Ectodermal cell (in vitro differentiated cells): Measurements from ENCODE around the gene GLT1D1.

Experiments used
- H3K27ac ChIP-seq: 2 replicates; pipeline ENCODE4 v1.7.0; 2013; ENCODE audit warnings: mild to moderate bottlenecking, low read depth, low read length; ENCODE audit not compliant: insufficient read depth, poor library complexity, severe bottlenecking
- H3K27me3 ChIP-seq: 2 replicates; pipeline ENCODE4 v1.7.0; 2013; ENCODE audit warnings: mild to moderate bottlenecking, low read length; ENCODE audit not compliant: insufficient read depth, control insufficient read depth, poor library complexity, severe bottlenecking
- H3K36me3 ChIP-seq: one replicate; pipeline ENCODE4 v1.7.0; 2013; ENCODE audit warnings: low read length; ENCODE audit not compliant: control insufficient read depth, insufficient read depth
- H3K4me1 ChIP-seq: one replicate; pipeline ENCODE4 v1.7.0; 2013; ENCODE audit warnings: low read length; ENCODE audit not compliant: control insufficient read depth, insufficient read depth
- H3K4me3 ChIP-seq: 2 replicates; pipeline ENCODE4 v1.7.0; 2013; ENCODE audit warnings: low read depth, low read length, control low read depth; ENCODE audit not compliant: insufficient read depth
- H3K9me3 ChIP-seq: 2 replicates; pipeline ENCODE4 v1.7.0; 2013; ENCODE audit warnings: mild to moderate bottlenecking, low read length, moderate library complexity; ENCODE audit not compliant: control insufficient read depth
- WGBS, 2 experiments: methylation state at CpG; one replicate each; pipeline ENCODE4 v1.1.7; 2013; ENCODE audit warnings: missing lambda C conversion rate in 2 of 2; 5-methylcytosine and 5-hydroxymethylcytosine counted together

Gene GLT1D1

GRCh38 chr12:128933926-128934325, 80.6 kb downstream of the GLT1D1 start:
- WGBS, 2 experiments = 93 to 95% methylated on average over 7 of the region's 7 CpGs
- no peak overlapping the region for H3K4me3 ChIP-seq
- no peak overlapping the region for H3K27ac ChIP-seq
- H3K9me3 ChIP-seq = no peaks in the 10 kb centered on the region
- H3K36me3 ChIP-seq = no peaks in the 10 kb centered on the region
- no peaks in the 10 kb centered on the region for H3K27me3 ChIP-seq
- H3K4me1 ChIP-seq = no peaks in the 10 kb centered on the region

DNA sequence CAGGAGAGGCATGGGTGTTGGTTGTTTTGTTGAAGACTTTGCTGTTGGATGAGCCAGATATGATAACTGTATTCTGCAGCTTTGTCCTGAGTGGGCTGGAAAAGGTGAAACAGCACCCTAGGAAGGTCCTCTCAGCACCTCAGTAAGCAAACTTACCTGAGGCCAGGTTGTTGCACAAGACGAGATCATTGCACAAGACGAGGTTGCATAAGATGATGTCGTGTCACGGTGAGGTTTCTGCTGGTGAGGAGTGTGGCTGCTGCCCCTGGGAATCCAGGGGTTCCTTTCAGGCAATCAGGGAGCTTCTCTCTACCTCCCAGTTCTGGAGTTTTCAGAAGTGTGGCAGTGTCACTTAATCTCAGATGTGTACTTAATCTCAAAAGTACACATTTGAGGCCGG, 85.6 kb downstream of the GLT1D1 start:
- Histone ChIP-seq H3K36me3 (no peaks in the 10 kb centered on the region), H3K27me3 (no peaks in the 10 kb centered on the region), H3K4me1 (no peaks in the 10 kb centered on the region), H3K4me3 (no peak overlapping the region), H3K9me3 (no peaks in the 10 kb centered on the region), H3K27ac (no peak overlapping the region)
- WGBS, 2 experiments = 93 to 97% methylated on average over 5 of the region's 5 CpGs

- Histone ChIP-seq H3K4me3 (no peak overlapping the region), H3K4me1 (no peaks in the 10 kb centered on the region)
Measured at GRCh38 chr12:128940090-128940888, 87.0 kb downstream of the GLT1D1 start.

DNA sequence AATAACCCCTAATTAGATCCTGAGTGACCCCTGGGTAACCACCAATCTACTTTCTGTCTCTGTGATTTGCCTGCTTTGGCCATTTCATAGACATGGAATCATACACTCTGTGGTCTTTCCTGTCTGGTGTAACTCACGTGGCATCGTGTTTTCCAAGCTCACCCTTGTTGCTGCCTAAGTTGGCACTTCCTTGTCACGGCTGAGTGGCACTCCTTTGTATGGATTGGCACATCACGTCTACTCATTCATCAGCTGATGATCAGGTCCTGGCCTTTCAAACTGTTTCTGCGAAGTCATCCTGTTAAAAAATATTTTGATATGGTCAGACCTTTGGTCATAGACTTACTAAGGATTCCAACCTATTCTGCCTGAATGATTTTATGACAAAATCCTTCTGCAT, 87.7 kb downstream of the GLT1D1 start:
- no peaks in the 10 kb centered on the region for H3K27me3 ChIP-seq
- H3K4me1 ChIP-seq = no peaks in the 10 kb centered on the region
- WGBS, 2 experiments = 94 to 98% methylated on average over 5 of the region's 5 CpGs
- H3K27ac ChIP-seq = no peak overlapping the region
- H3K4me3 ChIP-seq = no peak overlapping the region
- no peaks in the 10 kb centered on the region for H3K36me3 ChIP-seq
- no peaks in the 10 kb centered on the region for H3K9me3 ChIP-seq

More at GRCh38 chr12:128940090-128940888, 87.0 kb downstream of the GLT1D1 start:
- H3K27ac ChIP-seq = no peak overlapping the region
- H3K36me3 ChIP-seq = no peaks in the 10 kb centered on the region
- 91 to 92% methylated on average over 15 of the region's 15 CpGs for WGBS, 2 experiments
- H3K27me3 ChIP-seq = no peaks in the 10 kb centered on the region
- no peaks in the 10 kb centered on the region for H3K9me3 ChIP-seq

DNA sequence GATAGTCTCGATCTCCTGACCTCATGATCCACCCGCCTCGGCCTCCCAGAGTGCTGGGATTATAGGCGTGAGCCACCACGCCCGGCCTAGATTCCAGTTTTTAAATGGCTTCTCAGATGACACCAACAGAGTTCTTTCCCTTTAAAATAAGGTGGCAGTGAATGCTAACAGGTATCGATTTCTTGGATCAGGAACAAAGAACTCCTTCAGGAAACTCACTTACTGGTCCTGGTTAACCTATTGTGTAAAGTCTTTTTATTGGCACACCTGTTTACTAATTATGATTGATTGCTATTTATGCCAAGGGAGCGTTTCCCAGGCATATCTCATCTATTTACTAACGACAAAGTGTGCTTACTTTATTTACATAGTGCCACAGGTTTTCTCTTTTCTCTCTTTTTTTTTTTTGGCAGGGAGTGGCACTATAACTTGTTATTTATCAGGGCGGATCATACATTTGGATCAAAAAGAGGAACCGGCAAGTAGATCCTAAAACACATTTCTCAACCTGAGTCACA, 89.7 kb downstream of the GLT1D1 start:
- Histone ChIP-seq H3K4me1 (peaks cover 10% of the 10 kb centered on the region), H3K27me3 (no peaks in the 10 kb centered on the region), H3K36me3 (no peaks in the 10 kb centered on the region), H3K4me3 (no peak overlapping the region), H3K27ac (no peak overlapping the region), H3K9me3 (no peaks in the 10 kb centered on the region)
- 90 to 93% methylated on average over 9 to 11 of the region's 11 CpGs for WGBS, 2 experiments

- no peak overlapping the region for H3K27ac ChIP-seq
- H3K4me1 ChIP-seq = peaks cover 19% of the 10 kb centered on the region
- H3K9me3 ChIP-seq = no peaks in the 10 kb centered on the region
- no peaks in the 10 kb centered on the region for H3K36me3 ChIP-seq
- H3K4me3 ChIP-seq = no peak overlapping the region
- 93 to 96% methylated on average over 27 of the region's 27 CpGs for WGBS, 2 experiments
- H3K27me3 ChIP-seq = no peaks in the 10 kb centered on the region
Measured at GRCh38 chr12:128944956-128945355, 91.7 kb downstream of the GLT1D1 start.

GRCh38 chr12:128947209-128947608, 93.9 kb downstream of the GLT1D1 start:
- Histone ChIP-seq H3K9me3 (no peaks in the 10 kb centered on the region), H3K4me3 (no peak overlapping the region), H3K27ac (no peak overlapping the region), H3K4me1 (peaks cover 19% of the 10 kb centered on the region), H3K27me3 (no peaks in the 10 kb centered on the region), H3K36me3 (no peaks in the 10 kb centered on the region)
- WGBS, 2 experiments = 91 to 94% methylated on average over 9 to 10 of the region's 10 CpGs

DNA sequence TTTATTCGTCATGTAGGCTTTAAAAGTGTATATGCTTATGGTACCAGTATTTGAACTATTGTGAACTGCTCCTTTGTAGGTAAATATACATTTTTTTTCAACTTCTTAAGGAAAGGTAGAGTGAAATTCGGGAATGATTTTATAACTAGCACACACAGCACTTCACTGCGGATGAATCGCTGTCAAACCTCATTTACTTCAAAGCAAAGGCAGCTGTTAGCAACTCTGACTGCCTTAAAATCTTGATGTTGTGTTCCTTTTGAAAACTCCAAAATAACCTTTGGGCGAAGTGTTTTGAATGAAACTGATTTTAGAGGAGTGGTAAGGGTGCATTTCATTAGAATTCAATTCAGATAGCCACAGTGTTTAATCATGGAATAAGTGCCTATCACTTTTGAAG, 95.8 kb downstream of the GLT1D1 start:
- Histone ChIP-seq H3K9me3 (no peaks in the 10 kb centered on the region), H3K4me1 (peaks cover 19% of the 10 kb centered on the region), H3K36me3 (no peaks in the 10 kb centered on the region), H3K27me3 (no peaks in the 10 kb centered on the region), H3K4me3 (no peak overlapping the region), H3K27ac (no peak overlapping the region)
- WGBS, 2 experiments = 89 to 94% methylated on average over 4 to 5 of the region's 5 CpGs

DNA sequence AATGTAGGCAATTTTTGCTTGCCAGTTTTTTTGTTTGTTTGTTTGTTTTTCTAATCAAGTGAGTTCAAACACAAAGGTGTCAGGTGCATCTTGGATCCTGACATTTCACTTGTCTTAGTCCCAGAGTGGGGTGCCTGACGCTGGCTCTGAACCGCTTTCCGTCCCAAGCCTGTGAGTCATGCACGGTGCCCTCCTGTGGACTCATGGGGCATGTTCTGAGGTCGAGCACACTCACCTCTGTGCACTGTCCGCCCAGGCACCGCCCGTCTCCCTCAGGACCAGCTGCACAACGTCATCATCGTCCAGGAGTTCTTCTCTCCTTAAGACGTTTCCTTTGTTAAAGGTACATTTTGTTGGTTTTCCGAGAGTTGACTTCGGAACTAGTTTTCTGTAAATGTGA, 98.2 kb downstream of the GLT1D1 start:
- Histone ChIP-seq H3K4me1 (peaks cover 19% of the 10 kb centered on the region), H3K27me3 (no peaks in the 10 kb centered on the region), H3K9me3 (no peaks in the 10 kb centered on the region), H3K4me3 (no peak overlapping the region), H3K36me3 (no peaks in the 10 kb centered on the region), H3K27ac (no peak overlapping the region)
- 86 to 89% methylated on average over 13 of the region's 13 CpGs for WGBS, 2 experiments

DNA sequence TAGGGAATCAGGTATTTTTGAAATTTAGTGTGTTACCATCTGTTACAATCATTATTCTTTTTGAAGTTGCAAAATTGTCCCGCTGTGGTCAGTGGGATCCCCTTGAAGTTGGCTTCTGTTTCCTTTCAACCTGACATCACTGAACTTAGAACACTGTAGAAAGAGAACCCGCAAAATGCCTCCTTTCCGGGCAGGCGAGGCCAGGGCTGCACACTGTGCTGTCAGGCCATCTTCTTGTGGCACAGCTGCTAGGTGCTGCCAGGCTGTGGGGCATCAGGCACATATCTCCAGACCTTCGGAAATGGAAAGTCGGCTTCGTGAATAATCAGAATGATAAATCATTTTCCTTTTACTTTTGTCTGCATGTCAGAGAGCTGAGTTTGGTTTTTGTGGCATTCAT, 103.5 kb downstream of the GLT1D1 start:
- H3K4me1 ChIP-seq = no peaks in the 10 kb centered on the region
- H3K4me3 ChIP-seq = no peak overlapping the region
- no peaks in the 10 kb centered on the region for H3K36me3 ChIP-seq
- H3K27ac ChIP-seq = no peak overlapping the region
- 93 to 94% methylated on average over 7 of the region's 7 CpGs for WGBS, 2 experiments
- H3K9me3 ChIP-seq = no peaks in the 10 kb centered on the region
- H3K27me3 ChIP-seq = no peaks in the 10 kb centered on the region
